Lower leg skin (tissue), 3 donors: ENCODE data around the gene ST7.

ENCODE experiments used
- POLR2A ChIP-seq, 2 donors: fragments of 450-650 bp; IDR thresholded peaks; one replicate each; pipeline ENCODE4 v1.6.1; 2016 to 2017; ENCODE audit warnings: antibody characterized with exemption in 2 of 2, mild to moderate bottlenecking in 1 of 2, moderate library complexity in 1 of 2
- TF ChIP-seq, protein P1 (sequence below), 3 donors: fragments of 450-650 bp; IDR thresholded peaks; one replicate each; pipeline ENCODE4 v1.5.1; 2016; ENCODE audit warnings: antibody characterized with exemption in 3 of 3, mild to moderate bottlenecking in 3 of 3, moderate library complexity in 2 of 3

DNA sequence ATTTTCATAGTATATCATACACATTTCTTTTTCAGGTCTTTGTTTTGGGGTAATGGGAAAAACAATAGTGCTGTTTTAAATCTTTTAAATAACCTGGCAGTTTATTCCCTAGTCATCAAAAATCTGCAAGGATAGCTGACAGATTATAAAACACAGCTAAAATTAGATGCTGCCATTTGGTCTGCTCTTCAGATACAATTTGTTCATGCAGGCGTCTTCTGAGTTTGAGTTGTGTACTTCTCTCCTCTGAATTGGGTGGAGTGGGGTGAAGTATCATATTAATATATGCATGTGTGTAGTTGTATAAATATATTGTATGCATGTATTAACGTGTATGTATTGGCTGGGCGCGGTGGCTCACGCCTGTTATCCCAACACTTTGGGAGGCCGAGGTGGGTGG is 42.9 kb upstream of the ST7 start:
- TF ChIP-seq, protein P1, sequence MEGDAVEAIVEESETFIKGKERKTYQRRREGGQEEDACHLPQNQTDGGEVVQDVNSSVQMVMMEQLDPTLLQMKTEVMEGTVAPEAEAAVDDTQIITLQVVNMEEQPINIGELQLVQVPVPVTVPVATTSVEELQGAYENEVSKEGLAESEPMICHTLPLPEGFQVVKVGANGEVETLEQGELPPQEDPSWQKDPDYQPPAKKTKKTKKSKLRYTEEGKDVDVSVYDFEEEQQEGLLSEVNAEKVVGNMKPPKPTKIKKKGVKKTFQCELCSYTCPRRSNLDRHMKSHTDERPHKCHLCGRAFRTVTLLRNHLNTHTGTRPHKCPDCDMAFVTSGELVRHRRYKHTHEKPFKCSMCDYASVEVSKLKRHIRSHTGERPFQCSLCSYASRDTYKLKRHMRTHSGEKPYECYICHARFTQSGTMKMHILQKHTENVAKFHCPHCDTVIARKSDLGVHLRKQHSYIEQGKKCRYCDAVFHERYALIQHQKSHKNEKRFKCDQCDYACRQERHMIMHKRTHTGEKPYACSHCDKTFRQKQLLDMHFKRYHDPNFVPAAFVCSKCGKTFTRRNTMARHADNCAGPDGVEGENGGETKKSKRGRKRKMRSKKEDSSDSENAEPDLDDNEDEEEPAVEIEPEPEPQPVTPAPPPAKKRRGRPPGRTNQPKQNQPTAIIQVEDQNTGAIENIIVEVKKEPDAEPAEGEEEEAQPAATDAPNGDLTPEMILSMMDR (IDR thresholded peaks at IDR 0.05): no peak
- TF ChIP-seq POLR2A (IDR thresholded peaks at IDR 0.05): no peak
